Keratinocyte (primary cell): ENCODE data around the gene KRT2. TPM values are rescaled to one million over a fixed set of nuclear protein-coding genes. Genes with fewer than 3 reads are reported as not detected.

ENCODE experiments used
- DNase-seq: peaks from one replicate; pipeline ENCODE4 v3.0.0-alpha.2; 2011; ENCODE audit warnings: low read depth, missing footprints, low spot score
- FAIRE-seq: peaks from 2 replicates; lab custom pipeline; 2011; peaks lifted over from hg19 to GRCh38; lab: Jason Lieb, UNC
- H2AFZ ChIP-seq: 2 replicates; pipeline ENCODE4 v1.6.0; 2012; ENCODE audit warnings: low read length, control low read depth, inconsistent platforms; ENCODE audit not compliant: control insufficient read depth
- H3K27ac ChIP-seq: 2 replicates; pipeline ENCODE4 v1.5.1; 2011; ENCODE audit warnings: low read length; ENCODE audit not compliant: control insufficient read depth, insufficient read depth
- H3K27me3 ChIP-seq: 3 replicates; pipeline ENCODE4 v1.6.0; 2011; ENCODE audit warnings: low read length; ENCODE audit not compliant: control insufficient read depth, insufficient read depth; ENCODE audit errors: extremely low read depth
- H3K36me3 ChIP-seq, 2 experiments: 2 replicates in 1 of 2; 3 replicates in 1 of 2; pipeline ENCODE4 v1.5.1; 2011; ENCODE audit warnings: low read length in 2 of 2, mild to moderate bottlenecking in 1 of 2; ENCODE audit not compliant: control insufficient read depth in 2 of 2, insufficient read depth in 2 of 2; ENCODE audit errors: extremely low read depth in 1 of 2
- H3K4me1 ChIP-seq: 3 replicates; pipeline ENCODE4 v1.5.1; 2011; ENCODE audit warnings: low read length; ENCODE audit not compliant: control insufficient read depth, insufficient read depth; ENCODE audit errors: extremely low read depth
- H3K4me2 ChIP-seq: 3 replicates; pipeline ENCODE4 v1.6.0; 2011; ENCODE audit warnings: low read depth, low read length; ENCODE audit not compliant: control insufficient read depth, insufficient read depth; ENCODE audit errors: extremely low read depth
- H3K4me3 ChIP-seq, 3 experiments: fragments of 200-600 bp in 1 of 3; sonication (generic) in 1 of 3; 2 replicates in 2 of 3; 3 replicates in 1 of 3; pipeline ENCODE4 v1.5.1; 2011 to 2016; ENCODE audit warnings: low read length in 3 of 3, mild to moderate bottlenecking in 3 of 3, control low read depth in 2 of 3, inconsistent platforms in 1 of 3, low read depth in 1 of 3, mixed read lengths in 1 of 3, mixed run types in 1 of 3, moderate library complexity in 1 of 3; ENCODE audit not compliant: control insufficient read depth in 2 of 3, insufficient read depth in 2 of 3; ENCODE audit errors: extremely low read depth in 1 of 3
- H3K79me2 ChIP-seq: 2 replicates; pipeline ENCODE4 v1.6.0; 2012; ENCODE audit warnings: low read length; ENCODE audit not compliant: control insufficient read depth, insufficient read depth
- H3K9ac ChIP-seq: 3 replicates; pipeline ENCODE4 v1.6.0; 2011; ENCODE audit warnings: low read length; ENCODE audit not compliant: control insufficient read depth, insufficient read depth; ENCODE audit errors: extremely low read depth
- H3K9me1 ChIP-seq: 3 replicates; pipeline ENCODE4 v1.6.0; 2011; ENCODE audit warnings: low read length; ENCODE audit not compliant: control insufficient read depth, insufficient read depth; ENCODE audit errors: extremely low read depth
- H3K9me3 ChIP-seq: 2 replicates; pipeline ENCODE4 v1.5.1; 2012; ENCODE audit warnings: low read depth, low read length; ENCODE audit not compliant: control insufficient read depth
- H4K20me1 ChIP-seq: 3 replicates; pipeline ENCODE4 v1.6.0; 2011; ENCODE audit warnings: low read length; ENCODE audit not compliant: control insufficient read depth, insufficient read depth; ENCODE audit errors: extremely low read depth
- CTCF ChIP-seq, 3 experiments: IDR thresholded peaks in 1 of 3; conservative IDR thresholded peaks in 1 of 3; optimal IDR thresholded peaks in 1 of 3; 2 replicates in 2 of 3; 3 replicates in 1 of 3; pipeline versions ENCODE3 to v1.5.1; 2011; ENCODE audit warnings: low read length in 3 of 3, mild to moderate bottlenecking in 3 of 3, moderate library complexity in 2 of 3, control low read depth in 1 of 3, inconsistent platforms in 1 of 3; ENCODE audit not compliant: insufficient read depth in 2 of 3; ENCODE audit errors: extremely low read depth in 1 of 3
- EZH2 ChIP-seq: IDR thresholded peaks from one replicate; pipeline ENCODE4 v1.6.1; 2012; ENCODE audit warnings: inconsistent platforms, mild to moderate bottlenecking, low read length, moderate library complexity
- dilution Hi-C: fragments of 300-500 bp; cut with MboI; formaldehyde crosslinking; loops from one replicate; pipeline ENCODE4 v1.7.0; 2020; ENCODE audit warnings: low sequenced_read_pairs; ENCODE audit not compliant: extremely low pct_ligation_motif_present
- polyA plus RNA-seq, 5 experiments: library from polyadenylated mRNA; depleted of rRNA in 3 of 5; stranded (reverse) in 3 of 5; stranded (forward) in 1 of 5; unstranded in 1 of 5; fragments of >200 nt; gene quantifications; 1 replicate in 1 of 5; 2 replicates in 3 of 5; 3 replicates in 1 of 5; pipeline versions ENCODE4 v1.2.1 to v1.2.3, GENCODE V29; 2011 to 2012; ENCODE audit warnings: missing spikeins in 2 of 5, low read depth in 1 of 5, low replicate concordance in 1 of 5

KRT2 gene
- polyA plus RNA-seq, 1 donor (not counting 4 experiments of a cell fraction or from before 2014, with no cell fraction given), result 0.69 TPM

- H3K9ac ChIP-seq, result no peak overlapping the region
- no peak overlapping the region for H3K4me2 ChIP-seq
- no peaks in the 10 kb centered on the region for H3K9me3 ChIP-seq
- H3K4me3 ChIP-seq, result no peak overlapping the region
- TF ChIP-seq EZH2, result no peak
- TF ChIP-seq CTCF (optimal IDR thresholded peaks at IDR 0.05 in 1 of 3, IDR thresholded peaks at IDR 0.05 in 1 of 3, conservative IDR thresholded peaks at IDR 0.05 in 1 of 3; ENCODE audit: extremely low read depth in 1 of 3, insufficient read depth in 2 of 3, low read length in 3 of 3), result no peak
- H3K9me1 ChIP-seq, result no peaks in the 10 kb centered on the region
- H3K79me2 ChIP-seq, result no peaks in the 10 kb centered on the region
- H2AFZ ChIP-seq, result no peak overlapping the region
- H4K20me1 ChIP-seq, result no peaks in the 10 kb centered on the region
- no peaks in the 10 kb centered on the region for H3K4me1 ChIP-seq
- no peak for DNase-seq
- H3K27ac ChIP-seq, result no peak overlapping the region
- H3K36me3 ChIP-seq, result no peaks in the 10 kb centered on the region
- peaks cover 14% of the 10 kb centered on the region for H3K27me3 ChIP-seq
- FAIRE-seq, result no peak
- dilution Hi-C loops, result no loop called here
These were observed 35.2 kb downstream of the KRT2 start for GRCh38 chr12:52616680-52617402.

- Histone ChIP-seq H3K27me3 (peaks cover 18% of the 10 kb centered on the region), H3K79me2 (no peaks in the 10 kb centered on the region), H3K4me3 (no peak overlapping the region), H3K9ac (no peak overlapping the region), H4K20me1 (no peaks in the 10 kb centered on the region), H3K27ac (no peak overlapping the region), H3K36me3 (no peaks in the 10 kb centered on the region), H3K4me1 (no peaks in the 10 kb centered on the region), H3K4me2 (no peak overlapping the region), H2AFZ (no peak overlapping the region), H3K9me1 (no peaks in the 10 kb centered on the region), H3K9me3 (no peaks in the 10 kb centered on the region)
- TF ChIP-seq EZH2 (no peak), CTCF (optimal IDR thresholded peaks at IDR 0.05 in 1 of 3, IDR thresholded peaks at IDR 0.05 in 1 of 3, conservative IDR thresholded peaks at IDR 0.05 in 1 of 3; ENCODE audit: extremely low read depth in 1 of 3, insufficient read depth in 2 of 3, low read length in 3 of 3) (no peak)
- dilution Hi-C loops, result no loop called here
- DNase-seq, result no peak
- no peak for FAIRE-seq
These were observed 36.1 kb downstream of the KRT2 start for GRCh38 chr12:52615912-52616311.
